ENCODE data around the gene CHRM5.
"Not testable (repeated sequence)": the region's sequence is repeated elsewhere in the genome, so short reads cannot be mapped to it uniquely, and the experiment has no call there.

CHRM5 gene

DNA sequence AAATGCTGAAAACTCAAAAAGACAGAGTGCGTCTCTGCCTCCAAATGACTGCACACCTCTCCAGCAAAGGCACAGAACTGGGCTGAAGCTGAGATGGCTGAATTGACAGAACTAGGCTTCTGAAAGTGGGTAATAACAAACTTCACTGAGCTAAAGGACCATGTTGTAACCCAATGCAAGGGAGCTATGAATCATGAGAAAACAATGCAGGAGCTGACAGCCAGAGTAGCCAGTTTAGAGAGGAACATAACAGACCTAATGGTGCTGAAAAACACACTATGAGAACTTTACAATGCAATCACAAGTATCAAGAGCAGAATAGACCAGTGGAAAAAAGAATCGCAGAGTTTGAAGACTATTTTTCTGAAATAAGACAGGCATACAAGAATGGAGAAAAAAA lies 80.8 kb downstream of the CHRM5 start:
- no peak for DNase-seq (ENCODE audit: low read depth)
- TF ChIP-seq, protein P1, sequence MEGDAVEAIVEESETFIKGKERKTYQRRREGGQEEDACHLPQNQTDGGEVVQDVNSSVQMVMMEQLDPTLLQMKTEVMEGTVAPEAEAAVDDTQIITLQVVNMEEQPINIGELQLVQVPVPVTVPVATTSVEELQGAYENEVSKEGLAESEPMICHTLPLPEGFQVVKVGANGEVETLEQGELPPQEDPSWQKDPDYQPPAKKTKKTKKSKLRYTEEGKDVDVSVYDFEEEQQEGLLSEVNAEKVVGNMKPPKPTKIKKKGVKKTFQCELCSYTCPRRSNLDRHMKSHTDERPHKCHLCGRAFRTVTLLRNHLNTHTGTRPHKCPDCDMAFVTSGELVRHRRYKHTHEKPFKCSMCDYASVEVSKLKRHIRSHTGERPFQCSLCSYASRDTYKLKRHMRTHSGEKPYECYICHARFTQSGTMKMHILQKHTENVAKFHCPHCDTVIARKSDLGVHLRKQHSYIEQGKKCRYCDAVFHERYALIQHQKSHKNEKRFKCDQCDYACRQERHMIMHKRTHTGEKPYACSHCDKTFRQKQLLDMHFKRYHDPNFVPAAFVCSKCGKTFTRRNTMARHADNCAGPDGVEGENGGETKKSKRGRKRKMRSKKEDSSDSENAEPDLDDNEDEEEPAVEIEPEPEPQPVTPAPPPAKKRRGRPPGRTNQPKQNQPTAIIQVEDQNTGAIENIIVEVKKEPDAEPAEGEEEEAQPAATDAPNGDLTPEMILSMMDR (IDR thresholded peaks at IDR 0.05; ENCODE audit: low read depth, low read length, missing control alignments) = no peak

DNA sequence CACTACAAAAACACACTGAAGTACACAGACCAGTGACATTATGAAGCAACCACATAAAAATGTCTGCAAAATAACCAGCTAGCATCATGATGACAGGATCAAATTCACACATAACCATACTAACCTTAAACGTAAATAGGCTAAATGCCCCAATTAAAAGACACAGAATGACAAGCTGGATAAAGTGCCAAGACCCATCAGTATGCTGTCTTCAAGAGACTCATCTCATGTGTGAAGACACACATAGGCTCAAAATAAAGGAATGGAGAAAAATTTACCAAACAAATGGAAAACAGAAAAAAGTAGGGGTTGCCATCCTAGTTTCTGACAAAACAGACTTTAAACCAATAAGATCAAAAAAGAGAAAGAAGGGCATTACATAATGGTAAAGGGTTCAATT lies 82.1 kb downstream of the CHRM5 start:
- H3K4me3 ChIP-seq (ENCODE audit: low read depth, low read length); DNase-seq (ENCODE audit: low read depth): not testable (repeated sequence)

More for the DNA sequence above, 80.8 kb downstream of the CHRM5 start:
- H3K4me3 ChIP-seq (ENCODE audit: low read depth, low read length) = no peak overlapping the region

DNA sequence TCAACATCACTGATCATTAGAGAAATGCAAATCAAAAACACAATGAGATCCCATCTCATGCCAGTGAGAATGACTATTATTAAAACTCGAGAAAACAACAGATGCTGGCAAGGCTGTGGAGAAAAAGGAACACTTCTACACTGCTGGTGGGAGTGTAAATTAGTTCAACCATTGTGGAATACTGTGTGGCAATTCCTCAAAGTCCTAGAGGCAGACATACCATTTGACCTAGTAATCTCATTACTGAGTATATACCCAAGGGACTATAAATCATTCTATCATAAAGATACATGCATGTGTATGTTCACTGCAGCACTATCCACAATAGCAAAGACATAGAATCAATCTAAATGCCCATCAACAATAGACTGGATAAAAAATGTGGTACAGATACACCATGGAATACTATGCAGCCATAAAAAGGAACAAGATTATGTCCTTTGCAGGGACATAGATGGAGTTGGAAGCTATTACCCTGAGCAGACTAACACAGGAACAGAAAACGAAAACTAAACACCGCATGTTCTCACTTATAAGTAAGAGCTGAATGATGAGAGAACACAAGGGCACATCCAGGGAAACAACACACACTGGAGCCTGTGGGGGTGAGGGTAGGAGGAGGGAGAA lies 85.9 kb downstream of the CHRM5 start:
- TF ChIP-seq, protein P1 (IDR thresholded peaks at IDR 0.05; ENCODE audit: low read depth, low read length, missing control alignments) = no peak
- no peak for DNase-seq (ENCODE audit: low read depth)
- no peak overlapping the region for H3K4me3 ChIP-seq (ENCODE audit: low read depth, low read length)

DNA sequence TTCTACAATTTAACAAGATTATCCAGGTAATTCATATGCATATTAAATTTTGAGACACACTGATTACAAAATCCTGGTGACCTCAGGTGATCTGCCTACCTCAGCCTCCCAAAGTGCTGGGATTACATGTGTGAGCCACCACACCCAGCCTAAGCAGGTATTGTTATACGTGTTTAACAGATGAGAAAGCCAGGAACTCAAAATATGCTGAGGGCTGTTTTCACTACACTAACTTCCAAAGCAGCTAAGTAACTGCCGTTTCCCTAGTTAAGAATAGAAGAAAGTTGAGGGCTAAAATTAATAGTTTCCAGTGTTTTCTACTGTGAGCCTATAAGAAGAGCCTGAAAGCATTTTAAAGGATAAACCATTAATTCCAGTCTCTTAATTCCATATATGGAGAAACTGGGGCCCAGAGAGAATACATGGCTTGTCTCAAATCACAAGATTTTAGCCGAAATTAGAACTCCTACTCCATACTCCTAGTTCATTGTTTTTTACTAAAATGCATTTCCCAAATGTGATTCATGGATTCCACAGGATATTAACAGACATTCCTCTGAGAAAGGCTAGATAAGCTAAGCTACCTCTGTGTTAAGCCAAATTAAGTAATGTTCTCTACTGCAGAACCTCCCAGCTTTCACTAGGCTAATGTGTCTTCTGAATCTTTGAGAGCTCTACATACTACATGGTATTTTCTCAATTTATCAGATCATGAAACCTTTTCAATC lies 87.7 kb downstream of the CHRM5 start:
- DNase-seq (ENCODE audit: low read depth) = no peak
- H3K4me3 ChIP-seq (ENCODE audit: low read depth, low read length) = no peak overlapping the region
- TF ChIP-seq, protein P1 (IDR thresholded peaks at IDR 0.05; ENCODE audit: low read depth, low read length, missing control alignments) = no peak

DNA sequence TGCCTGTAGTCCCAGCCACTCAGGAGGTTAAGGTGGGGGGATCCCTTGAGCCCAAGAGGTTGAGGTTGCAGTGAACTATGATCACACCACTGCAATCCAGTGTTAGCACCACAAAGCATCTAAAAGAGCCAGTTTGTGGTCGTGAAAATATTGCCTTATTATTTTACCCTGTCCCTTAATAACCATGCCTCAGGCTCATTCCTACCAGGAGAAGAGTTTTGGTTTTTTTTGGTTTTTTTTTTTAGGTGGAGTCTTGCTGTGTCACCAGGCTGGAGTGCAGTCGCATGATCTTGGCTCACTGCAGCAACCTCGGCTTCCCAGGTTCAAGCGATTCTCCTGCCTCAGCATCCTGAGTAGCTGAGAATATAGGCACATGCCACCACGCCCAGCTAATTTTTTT lies 88.6 kb downstream of the CHRM5 start:
- H3K4me3 ChIP-seq (ENCODE audit: low read depth, low read length) = no peak overlapping the region
- no peak for DNase-seq (ENCODE audit: low read depth)
- TF ChIP-seq, protein P1 (IDR thresholded peaks at IDR 0.05; ENCODE audit: low read depth, low read length, missing control alignments) = no peak

DNA sequence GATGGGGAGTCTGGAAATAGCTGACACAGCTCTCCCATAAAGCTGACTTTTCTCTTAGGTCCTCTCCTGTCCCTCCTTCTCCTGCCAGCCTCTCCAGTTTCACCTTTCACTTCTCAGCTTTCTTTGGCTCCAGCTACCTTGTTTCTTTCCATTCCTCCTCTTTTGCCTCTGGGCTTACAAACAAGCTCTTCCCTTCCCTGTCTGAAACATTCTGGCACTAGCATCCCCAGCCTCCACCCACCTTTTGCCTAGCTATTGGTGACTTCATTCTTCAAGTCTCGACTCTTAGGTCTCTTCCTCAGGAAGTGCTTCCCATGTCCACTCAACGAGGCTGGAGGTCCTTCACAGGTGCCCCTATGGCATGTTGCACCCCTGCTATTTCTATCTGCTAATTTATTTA lies 91.2 kb downstream of the CHRM5 start:
- TF ChIP-seq, protein P1 (IDR thresholded peaks at IDR 0.05; ENCODE audit: low read depth, low read length, missing control alignments) = no peak
- no peak for DNase-seq (ENCODE audit: low read depth)

DNA sequence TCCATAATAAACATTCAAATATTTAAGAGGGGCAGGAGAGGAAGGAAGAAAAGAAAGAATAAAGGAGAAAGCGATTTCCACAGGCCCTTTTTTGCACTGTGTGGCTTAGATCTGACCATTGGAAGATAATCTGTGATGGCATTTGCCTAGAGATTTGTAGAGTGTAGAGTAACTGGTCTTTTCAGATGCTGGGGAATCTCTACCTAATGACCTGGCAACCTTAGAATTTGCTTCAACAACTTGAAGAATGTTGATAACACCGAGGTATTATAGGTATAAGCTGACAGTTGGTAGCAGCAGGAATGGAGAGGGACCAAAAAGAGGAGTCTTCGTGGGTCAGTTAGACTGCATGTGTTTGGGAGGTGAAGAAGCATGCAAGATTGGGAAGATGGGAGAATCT lies 91.6 kb downstream of the CHRM5 start:
- H3K4me3 ChIP-seq (ENCODE audit: low read depth, low read length) = no peak overlapping the region
- DNase-seq (ENCODE audit: low read depth) = no peak
- TF ChIP-seq, protein P1 (IDR thresholded peaks at IDR 0.05; ENCODE audit: low read depth, low read length, missing control alignments) = no peak

More for the DNA sequence above, 91.2 kb downstream of the CHRM5 start:
- no peak overlapping the region for H3K4me3 ChIP-seq (ENCODE audit: low read depth, low read length)
